ENCODE results near the gene PTGER4.
"Not testable (repeated sequence)": the region's sequence is repeated elsewhere in the genome, so short reads cannot be mapped to it uniquely, and the experiment has no call there.

The PTGER4 gene

GRCh38 chr5:40714001-40714400, 34.3 kb downstream of the PTGER4 start:
- Mint-ChIP-seq H3K27ac (no peak overlapping the region), H3K36me3 (ENCODE audit: low read depth) (peaks cover 54% of the 10 kb centered on the region), H3K4me3 (no peak overlapping the region), H3K9me3 (peaks cover 29% of the 10 kb centered on the region), H3K27me3 (ENCODE audit: low read depth, poor library complexity) (no peaks in the 10 kb centered on the region), H3K4me1 (no peaks in the 10 kb centered on the region)
- no peak for DNase-seq
- TF ChIP-seq, protein P1, sequence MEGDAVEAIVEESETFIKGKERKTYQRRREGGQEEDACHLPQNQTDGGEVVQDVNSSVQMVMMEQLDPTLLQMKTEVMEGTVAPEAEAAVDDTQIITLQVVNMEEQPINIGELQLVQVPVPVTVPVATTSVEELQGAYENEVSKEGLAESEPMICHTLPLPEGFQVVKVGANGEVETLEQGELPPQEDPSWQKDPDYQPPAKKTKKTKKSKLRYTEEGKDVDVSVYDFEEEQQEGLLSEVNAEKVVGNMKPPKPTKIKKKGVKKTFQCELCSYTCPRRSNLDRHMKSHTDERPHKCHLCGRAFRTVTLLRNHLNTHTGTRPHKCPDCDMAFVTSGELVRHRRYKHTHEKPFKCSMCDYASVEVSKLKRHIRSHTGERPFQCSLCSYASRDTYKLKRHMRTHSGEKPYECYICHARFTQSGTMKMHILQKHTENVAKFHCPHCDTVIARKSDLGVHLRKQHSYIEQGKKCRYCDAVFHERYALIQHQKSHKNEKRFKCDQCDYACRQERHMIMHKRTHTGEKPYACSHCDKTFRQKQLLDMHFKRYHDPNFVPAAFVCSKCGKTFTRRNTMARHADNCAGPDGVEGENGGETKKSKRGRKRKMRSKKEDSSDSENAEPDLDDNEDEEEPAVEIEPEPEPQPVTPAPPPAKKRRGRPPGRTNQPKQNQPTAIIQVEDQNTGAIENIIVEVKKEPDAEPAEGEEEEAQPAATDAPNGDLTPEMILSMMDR (IDR thresholded peaks at IDR 0.05) = no peak

GRCh38 chr5:40716000-40716399, 36.3 kb downstream of the PTGER4 start:
- no peak for DNase-seq
- H3K4me1 Mint-ChIP-seq = no peaks in the 10 kb centered on the region
- H3K9me3 Mint-ChIP-seq = peaks cover 27% of the 10 kb centered on the region
- no peak overlapping the region for H3K27ac Mint-ChIP-seq
- no peaks in the 10 kb centered on the region for H3K27me3 Mint-ChIP-seq (ENCODE audit: low read depth, poor library complexity)
- TF ChIP-seq, protein P1 (IDR thresholded peaks at IDR 0.05) = no peak
- H3K4me3 Mint-ChIP-seq = no peak overlapping the region
- H3K36me3 Mint-ChIP-seq (ENCODE audit: low read depth) = peaks cover 56% of the 10 kb centered on the region

DNA sequence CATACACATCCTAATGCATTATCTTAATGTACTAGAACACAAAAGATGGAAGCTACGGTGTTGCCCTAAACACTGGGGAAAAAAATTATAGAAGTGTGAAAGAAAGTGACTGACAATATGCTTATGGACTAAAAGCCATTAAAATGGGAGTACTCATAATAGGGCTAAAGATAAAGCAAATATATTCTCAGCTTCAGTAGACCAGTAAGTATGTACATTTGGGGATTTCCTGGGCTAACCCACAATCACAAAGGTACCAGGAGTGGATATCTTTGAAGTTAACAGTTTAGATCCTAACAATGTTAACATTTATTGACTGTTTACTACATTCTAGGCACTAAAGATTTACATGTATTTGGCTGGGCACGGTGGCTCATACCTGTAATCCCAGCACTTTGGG, 36.9 kb downstream of the PTGER4 start:
- H3K9me3 Mint-ChIP-seq = peaks cover 30% of the 10 kb centered on the region
- no peak overlapping the region for H3K4me3 Mint-ChIP-seq
- H3K27me3 Mint-ChIP-seq (ENCODE audit: low read depth, poor library complexity) = no peaks in the 10 kb centered on the region
- H3K36me3 Mint-ChIP-seq (ENCODE audit: low read depth) = peaks cover 56% of the 10 kb centered on the region
- no peaks in the 10 kb centered on the region for H3K4me1 Mint-ChIP-seq
- TF ChIP-seq, protein P1 (IDR thresholded peaks at IDR 0.05) = no peak
- no peak overlapping the region for H3K27ac Mint-ChIP-seq
- DNase-seq = no peak

GRCh38 chr5:40717281-40717680, 37.6 kb downstream of the PTGER4 start:
- Mint-ChIP-seq H3K27ac (no peak overlapping the region), H3K9me3 (peaks cover 30% of the 10 kb centered on the region), H3K36me3 (ENCODE audit: low read depth) (peaks cover 56% of the 10 kb centered on the region), H3K4me1 (no peaks in the 10 kb centered on the region), H3K4me3 (no peak overlapping the region), H3K27me3 (ENCODE audit: low read depth, poor library complexity) (no peaks in the 10 kb centered on the region)
- TF ChIP-seq, protein P1 (IDR thresholded peaks at IDR 0.05) = no peak
- no peak for DNase-seq

DNA sequence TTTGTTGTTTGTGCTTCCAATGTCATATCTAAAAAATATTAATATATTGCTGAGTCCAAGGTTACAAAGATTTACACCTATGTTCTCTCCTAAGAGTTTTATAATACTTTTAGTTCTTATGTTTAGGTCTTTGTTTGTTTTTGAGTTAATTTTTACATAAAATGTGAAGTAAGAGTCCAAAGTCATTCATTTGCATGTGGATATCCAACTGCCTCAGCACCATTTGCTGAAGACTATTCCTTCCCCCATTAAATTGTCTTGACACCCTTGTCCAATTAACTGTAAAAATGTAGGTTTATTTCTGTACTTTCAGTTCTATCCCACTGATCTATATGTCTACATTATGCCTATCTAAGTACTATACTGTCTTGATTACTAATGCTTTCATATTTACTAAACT, 40.4 kb downstream of the PTGER4 start:
- Mint-ChIP-seq H3K4me3 (no peak overlapping the region), H3K36me3 (ENCODE audit: low read depth) (peaks cover 79% of the 10 kb centered on the region), H3K9me3 (peaks cover 47% of the 10 kb centered on the region), H3K27ac (no peak overlapping the region), H3K4me1 (no peaks in the 10 kb centered on the region), H3K27me3 (ENCODE audit: low read depth, poor library complexity) (no peaks in the 10 kb centered on the region)
- DNase-seq = no peak
- TF ChIP-seq, protein P1 (IDR thresholded peaks at IDR 0.05) = no peak

- not testable (repeated sequence) for H3K27ac Mint-ChIP-seq; DNase-seq; H3K27me3 Mint-ChIP-seq (ENCODE audit: low read depth, poor library complexity); H3K4me3 Mint-ChIP-seq; H3K4me1 Mint-ChIP-seq
- peaks cover 58% of the 10 kb centered on the region for H3K9me3 Mint-ChIP-seq
- H3K36me3 Mint-ChIP-seq (ENCODE audit: low read depth) = peaks cover 90% of the 10 kb centered on the region
Measured at GRCh38 chr5:40722497-40722911, 42.8 kb downstream of the PTGER4 start.
